H9 (cell line): Measurements from ENCODE around the gene DNAJC9. TPM values are rescaled to one million over a fixed set of nuclear protein-coding genes. Genes with fewer than 3 reads are reported as not detected.

Experiments used
- DNase-seq: peaks from one replicate; pipeline ENCODE4 v3.0.0-alpha.2; 2017
- H2AFZ ChIP-seq: one replicate; pipeline ENCODE4 v1.6.1; 2013; ENCODE audit warnings: mild to moderate bottlenecking, low read length, control low read depth, moderate library complexity
- H2AK5ac ChIP-seq: 2 replicates; pipeline ENCODE4 v1.6.1; 2013; ENCODE audit warnings: low read length, control low read depth, mixed read lengths; ENCODE audit not compliant: insufficient read length
- H2BK120ac ChIP-seq: one replicate; pipeline ENCODE4 v1.6.1; 2013; ENCODE audit warnings: low read depth, mild to moderate bottlenecking, low read length, control low read depth, inconsistent platforms; ENCODE audit not compliant: poor library complexity, severe bottlenecking
- H2BK12ac ChIP-seq: 2 replicates; pipeline ENCODE4 v1.6.1; 2013; ENCODE audit warnings: low read length, control low read depth, mixed read lengths, low read depth; ENCODE audit not compliant: insufficient read length
- H2BK15ac ChIP-seq: 2 replicates; pipeline ENCODE4 v1.6.1; 2013; ENCODE audit warnings: low read depth, low read length, control low read depth
- H2BK20ac ChIP-seq: one replicate; pipeline ENCODE4 v1.6.1; 2013; ENCODE audit warnings: low read depth, mild to moderate bottlenecking, low read length, control low read depth, inconsistent platforms; ENCODE audit not compliant: poor library complexity, severe bottlenecking
- H2BK5ac ChIP-seq: 2 replicates; pipeline ENCODE4 v1.6.1; 2013; ENCODE audit warnings: low read length, control low read depth, mixed read lengths; ENCODE audit not compliant: insufficient read length
- H3K14ac ChIP-seq: 2 replicates; pipeline ENCODE4 v1.6.1; 2013; ENCODE audit warnings: low read length, control low read depth; ENCODE audit not compliant: insufficient read depth
- H3K18ac ChIP-seq: 2 replicates; pipeline ENCODE4 v1.6.1; 2013; ENCODE audit warnings: low read depth, mild to moderate bottlenecking, mixed read lengths, low read length, control low read depth; ENCODE audit not compliant: insufficient read length
- H3K23ac ChIP-seq: 2 replicates; pipeline ENCODE4 v1.6.1; 2013; ENCODE audit warnings: low read length, control low read depth, mixed read lengths, low read depth; ENCODE audit not compliant: insufficient read length
- H3K23me2 ChIP-seq: 2 replicates; pipeline ENCODE4 v1.6.1; 2013; ENCODE audit warnings: low read depth, mild to moderate bottlenecking, mixed read lengths, low read length, control low read depth; ENCODE audit not compliant: insufficient read length, poor library complexity, severe bottlenecking
- H3K27ac ChIP-seq: 2 replicates; pipeline ENCODE4 v1.5.1; 2013; ENCODE audit warnings: low read length, control low read depth, mixed read lengths, low read depth; ENCODE audit not compliant: insufficient read length
- H3K27me3 ChIP-seq: 2 replicates; pipeline ENCODE4 v1.6.1; 2013; ENCODE audit warnings: low read length, control low read depth, inconsistent platforms; ENCODE audit not compliant: insufficient read depth
- H3K4ac ChIP-seq: 2 replicates; pipeline ENCODE4 v1.6.1; 2013; ENCODE audit warnings: low read depth, mild to moderate bottlenecking, control low read depth, inconsistent platforms, low read length, moderate library complexity
- H3K4me1 ChIP-seq: 2 replicates; pipeline ENCODE4 v1.6.1; 2013; ENCODE audit warnings: low read length, control low read depth, inconsistent platforms; ENCODE audit not compliant: insufficient read depth
- H3K4me2 ChIP-seq: 2 replicates; pipeline ENCODE4 v1.6.1; 2013; ENCODE audit warnings: low read length, control low read depth, mixed read lengths; ENCODE audit not compliant: insufficient read length, insufficient read depth
- H3K56ac ChIP-seq: 2 replicates; pipeline ENCODE4 v1.6.1; 2013; ENCODE audit warnings: low read depth, mild to moderate bottlenecking, mixed read lengths, low read length, control low read depth; ENCODE audit not compliant: insufficient read length
- H3K79me1 ChIP-seq: 2 replicates; pipeline ENCODE4 v1.6.1; 2013; ENCODE audit warnings: low read depth, mild to moderate bottlenecking, moderate library complexity, low read length, control low read depth, inconsistent platforms; ENCODE audit not compliant: insufficient read depth, poor library complexity, severe bottlenecking
- H3K79me2 ChIP-seq: 2 replicates; pipeline ENCODE4 v1.6.1; 2013; ENCODE audit warnings: low read length, control low read depth, inconsistent platforms; ENCODE audit not compliant: insufficient read depth
- H3K9ac ChIP-seq: 2 replicates; pipeline ENCODE4 v1.6.1; 2013; ENCODE audit warnings: low read length, control low read depth, mixed read lengths; ENCODE audit not compliant: insufficient read length; ENCODE audit errors: extremely low read depth
- H3K9me3 ChIP-seq: one replicate; pipeline ENCODE4 v1.6.1; 2013; ENCODE audit warnings: low read depth, low read length, inconsistent platforms; ENCODE audit not compliant: control insufficient read depth
- H3T11ph ChIP-seq: one replicate; pipeline ENCODE4 v1.6.1; 2013; ENCODE audit warnings: mild to moderate bottlenecking, low read length, control low read depth, inconsistent platforms
- H4K20me1 ChIP-seq: one replicate; pipeline ENCODE4 v1.6.1; 2013; ENCODE audit not compliant: control insufficient read depth, insufficient read length, insufficient read depth
- H4K5ac ChIP-seq: 2 replicates; pipeline ENCODE4 v1.6.1; 2013; ENCODE audit warnings: low read depth, mild to moderate bottlenecking, mixed read lengths, low read length, control low read depth; ENCODE audit not compliant: insufficient read length
- H4K8ac ChIP-seq: replicated peaks from 2 replicates; pipeline ENCODE4 v1.6.1; 2013; ENCODE audit warnings: low read length, control low read depth, mixed read lengths, low read depth; ENCODE audit not compliant: insufficient read length
- H4K91ac ChIP-seq: 2 replicates; pipeline ENCODE4 v1.6.1; 2013; ENCODE audit warnings: low read depth, mild to moderate bottlenecking, moderate library complexity, mixed read lengths, low read length, control low read depth; ENCODE audit not compliant: insufficient read length
- H3K27ac Mint-ChIP-seq, 3 experiments: 2 replicates in 2 of 3; 3 replicates in 1 of 3; pipeline ENCODE4 v1.8.0; 2020 to 2021; ENCODE audit warnings: mixed read lengths in 3 of 3, mild to moderate bottlenecking in 1 of 3, moderate library complexity in 1 of 3
- H3K27me3 Mint-ChIP-seq: 2 replicates; pipeline ENCODE4 v1.8.0; 2021; ENCODE audit warnings: low read depth, mild to moderate bottlenecking, moderate library complexity, mixed read lengths
- H3K36me3 Mint-ChIP-seq, 3 experiments: 2 replicates in 2 of 3; 3 replicates in 1 of 3; pipeline ENCODE4 v1.8.0; 2020 to 2021; ENCODE audit warnings: low read depth in 3 of 3, mixed read lengths in 3 of 3; ENCODE audit not compliant: insufficient read depth in 1 of 3
- H3K4me1 Mint-ChIP-seq, 2 experiments: 2 replicates each; pipeline ENCODE4 v1.8.0; 2020; ENCODE audit warnings: mixed read lengths in 2 of 2
- H3K4me3 Mint-ChIP-seq, 2 experiments: 2 replicates in 1 of 2; 3 replicates in 1 of 2; pipeline ENCODE4 v1.8.0; 2020 to 2021; ENCODE audit warnings: mild to moderate bottlenecking in 2 of 2, mixed read lengths in 2 of 2, moderate library complexity in 1 of 2
- H3K9me3 Mint-ChIP-seq, 2 experiments: 2 replicates in 1 of 2; 3 replicates in 1 of 2; pipeline ENCODE4 v1.8.0; 2020; ENCODE audit warnings: mild to moderate bottlenecking in 2 of 2, mixed read lengths in 2 of 2, moderate library complexity in 1 of 2
- CTCF ChIP-seq: fragments of 200-600 bp; sonication (generic); conservative IDR thresholded peaks from 3 replicates; pipeline ENCODE4 v1.8.0; 2021; ENCODE audit warnings: antibody characterized with exemption, mild to moderate bottlenecking
- WGBS: extraction: QIAGEN DNeasy Blood & Tissue Kit; methylation state at CpG from one replicate; pipeline ENCODE4 v1.1.7; 2013; ENCODE audit warnings: missing lambda C conversion rate, low lambda C conversion rate, mixed read lengths; ENCODE audit not compliant: insufficient read length; ENCODE audit errors: extremely low coverage; 5-methylcytosine and 5-hydroxymethylcytosine counted together
- total RNA-seq: library from RNA; stranded (reverse); gene quantifications from 2 replicates; pipeline ENCODE4 v1.2.1, GENCODE V29; 2021

The DNAJC9 gene
- total RNA-seq, 1 experiment from 2014 or later: 45.7 TPM

DNA sequence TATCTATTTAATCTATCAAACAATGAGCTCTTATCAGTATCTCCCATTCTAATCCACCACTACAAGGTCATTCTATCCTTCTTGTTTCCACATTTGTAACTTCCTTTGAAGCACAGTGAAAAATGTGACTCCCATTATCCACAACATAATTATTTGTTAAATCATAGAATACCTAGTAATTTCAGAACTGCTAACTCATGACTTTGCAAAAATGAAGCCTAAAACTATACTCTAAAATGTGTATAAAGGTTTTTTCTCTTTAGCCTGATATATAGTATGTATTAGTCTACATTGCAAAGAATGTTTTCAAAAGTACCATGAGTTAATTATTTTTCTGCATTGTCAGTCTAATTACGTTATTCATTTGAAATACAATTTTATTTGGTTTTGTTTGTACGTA lies 17.4 kb upstream of the DNAJC9 start:
- Histone ChIP-seq H2BK5ac (no peak overlapping the region), H3K4ac (no peak overlapping the region), H3K4me1 (no peaks in the 10 kb centered on the region), H3K18ac (no peak overlapping the region), H2BK15ac (no peak overlapping the region), H3K27me3 (no peaks in the 10 kb centered on the region), H3K9me3 (no peaks in the 10 kb centered on the region), H3K79me2 (no peaks in the 10 kb centered on the region), H3K23ac (no peak overlapping the region), H4K91ac (no peak overlapping the region), H2AFZ (no peak overlapping the region), H2BK12ac (no peak overlapping the region), H3K14ac (no peak overlapping the region), H4K5ac (no peak overlapping the region), H4K8ac (no peak overlapping the region), H3K23me2 (no peaks in the 10 kb centered on the region), H3K9ac (no peak overlapping the region), H2BK20ac (no peak overlapping the region), H3K56ac (no peak overlapping the region), H3T11ph (no peak overlapping the region), H4K20me1 (no peaks in the 10 kb centered on the region), H2BK120ac (no peak overlapping the region), H3K4me2 (no peak overlapping the region), H2AK5ac (no peak overlapping the region), H3K27ac (no peak overlapping the region), H3K79me1 (no peaks in the 10 kb centered on the region)
- no peaks in the 10 kb centered on the region for H3K27me3 Mint-ChIP-seq
- WGBS: no CpG with 5 or more reads among the region's 2 CpGs
- H3K27ac Mint-ChIP-seq: no peak overlapping the region
- H3K36me3 Mint-ChIP-seq: no peaks in the 10 kb centered on the region
- no peak overlapping the region for H3K4me3 Mint-ChIP-seq
- no peak for DNase-seq
- no peak for TF ChIP-seq CTCF
- H3K9me3 Mint-ChIP-seq: peaks cover 6 to 11% of the 10 kb centered on the region in 2 experiments
- no peaks in the 10 kb centered on the region for H3K4me1 Mint-ChIP-seq
